HFFc6 (cell line): ENCODE results near the gene LAMA5. TPM values are rescaled to one million over a fixed set of nuclear protein-coding genes. Genes with fewer than 3 reads are reported as not detected.

Source experiments
- DNase-seq: peaks from one replicate; pipeline ENCODE4 v3.0.0-alpha.2; 2018
- H3K27ac Mint-ChIP-seq: 2 replicates; pipeline ENCODE4 v1.8.0; 2020; ENCODE audit warnings: mild to moderate bottlenecking, mixed read lengths
- H3K27me3 Mint-ChIP-seq: 2 replicates; pipeline ENCODE4 v1.8.0; 2021; ENCODE audit warnings: mild to moderate bottlenecking, moderate library complexity, mixed read lengths; ENCODE audit not compliant: insufficient read depth
- H3K36me3 Mint-ChIP-seq: 2 replicates; pipeline ENCODE4 v1.8.0; 2021; ENCODE audit warnings: low read depth, mixed read lengths
- H3K4me1 Mint-ChIP-seq: 2 replicates; pipeline ENCODE4 v1.8.0; 2020; ENCODE audit warnings: low read depth, mixed read lengths
- H3K4me3 Mint-ChIP-seq: 2 replicates; pipeline ENCODE4 v1.8.0; 2020; ENCODE audit warnings: mild to moderate bottlenecking, moderate library complexity, mixed read lengths
- H3K9me3 Mint-ChIP-seq: 2 replicates; pipeline ENCODE4 v1.8.0; 2020; ENCODE audit warnings: mild to moderate bottlenecking, mixed read lengths
- CTCF ChIP-seq: fragments of 200-600 bp; sonication (generic); IDR thresholded peaks from 2 replicates; pipeline ENCODE4 v1.5.0; 2021; ENCODE audit warnings: antibody characterized with exemption, mild to moderate bottlenecking
- total RNA-seq, 6 experiments: library from RNA; stranded (reverse); fragmentation: NEBNext Ultra II Directional; extraction: Animal tissue kit (Norgen Biotek cat#: 25700); gene quantifications; 2 replicates in 1 of 6; 3 replicates in 5 of 6; pipeline ENCODE4 v1.2.3, GENCODE V29; 2021

The LAMA5 gene
- total RNA-seq, 6 experiments from 2014 or later, result 1.2 to 2.4 (median 1.5) TPM

GRCh38 chr20:62287759-62288534 is 79.2 kb downstream of the LAMA5 start:
- H3K27ac Mint-ChIP-seq, result no peak overlapping the region

GRCh38 chr20:62287129-62287528 is 80.0 kb downstream of the LAMA5 start:
- Mint-ChIP-seq H3K4me1 (no peaks in the 10 kb centered on the region), H3K9me3 (no peaks in the 10 kb centered on the region), H3K27me3 (peaks cover 3% of the 10 kb centered on the region; the same call in 1 of the 2 replicates), H3K4me3 (no peak overlapping the region), H3K36me3 (peaks cover 9% of the 10 kb centered on the region; the same call in 1 of the 2 replicates), H3K27ac (no peak overlapping the region)
- no peak for DNase-seq
- TF ChIP-seq CTCF, result no peak

More at GRCh38 chr20:62287759-62288534, 79.2 kb downstream of the LAMA5 start:
- Mint-ChIP-seq H3K27me3 (peaks cover 3% of the 10 kb centered on the region; the same call in 1 of the 2 replicates), H3K4me3 (no peak overlapping the region), H3K4me1 (no peaks in the 10 kb centered on the region), H3K9me3 (no peaks in the 10 kb centered on the region), H3K36me3 (peaks cover 9% of the 10 kb centered on the region; the same call in 1 of the 2 replicates)
- TF ChIP-seq CTCF, result no peak
- no peak for DNase-seq

- no peak for TF ChIP-seq CTCF
- H3K4me3 Mint-ChIP-seq, result no peak overlapping the region
- no peaks in the 10 kb centered on the region for H3K9me3 Mint-ChIP-seq
- peaks cover 3% of the 10 kb centered on the region; the same call in 1 of the 2 replicates for H3K27me3 Mint-ChIP-seq
- H3K27ac Mint-ChIP-seq, result no peak overlapping the region
- peaks cover 13% of the 10 kb centered on the region for H3K36me3 Mint-ChIP-seq
- H3K4me1 Mint-ChIP-seq, result no peaks in the 10 kb centered on the region
- DNase-seq, result no peak
Measured at GRCh38 chr20:62286493-62287064, 80.5 kb downstream of the LAMA5 start.

- no peak for TF ChIP-seq CTCF
- Mint-ChIP-seq H3K4me1 (no peaks in the 10 kb centered on the region), H3K27me3 (no peaks in the 10 kb centered on the region), H3K9me3 (no peaks in the 10 kb centered on the region), H3K4me3 (no peak overlapping the region), H3K36me3 (peaks cover 13% of the 10 kb centered on the region), H3K27ac (no peak overlapping the region)
- DNase-seq, result no peak
Measured at GRCh38 chr20:62285722-62286121, 81.4 kb downstream of the LAMA5 start.

- no peaks in the 10 kb centered on the region for H3K4me1 Mint-ChIP-seq
- H3K27me3 Mint-ChIP-seq, result no peaks in the 10 kb centered on the region
- no peaks in the 10 kb centered on the region for H3K9me3 Mint-ChIP-seq
- H3K36me3 Mint-ChIP-seq, result peaks cover 13% of the 10 kb centered on the region
- no peak for TF ChIP-seq CTCF
- H3K27ac Mint-ChIP-seq, result no peak overlapping the region
- no peak for DNase-seq
- no peak overlapping the region for H3K4me3 Mint-ChIP-seq
Measured at GRCh38 chr20:62285151-62285550, 82.0 kb downstream of the LAMA5 start.
